ENCODE measurements around the gene N4BP2L2. TPM values are rescaled to one million over a fixed set of nuclear protein-coding genes. Genes with fewer than 3 reads are reported as not detected.
A peak's percentile ranks its signal among the peaks of the same experiment; 100 is the strongest.

N4BP2L2 gene
- total and polyA plus RNA-seq, 2 of the 8 experiments (the other 6 are each of a cell fraction or from before 2014, with no cell fraction given), result 14.6 to 67.6 TPM

DNA sequence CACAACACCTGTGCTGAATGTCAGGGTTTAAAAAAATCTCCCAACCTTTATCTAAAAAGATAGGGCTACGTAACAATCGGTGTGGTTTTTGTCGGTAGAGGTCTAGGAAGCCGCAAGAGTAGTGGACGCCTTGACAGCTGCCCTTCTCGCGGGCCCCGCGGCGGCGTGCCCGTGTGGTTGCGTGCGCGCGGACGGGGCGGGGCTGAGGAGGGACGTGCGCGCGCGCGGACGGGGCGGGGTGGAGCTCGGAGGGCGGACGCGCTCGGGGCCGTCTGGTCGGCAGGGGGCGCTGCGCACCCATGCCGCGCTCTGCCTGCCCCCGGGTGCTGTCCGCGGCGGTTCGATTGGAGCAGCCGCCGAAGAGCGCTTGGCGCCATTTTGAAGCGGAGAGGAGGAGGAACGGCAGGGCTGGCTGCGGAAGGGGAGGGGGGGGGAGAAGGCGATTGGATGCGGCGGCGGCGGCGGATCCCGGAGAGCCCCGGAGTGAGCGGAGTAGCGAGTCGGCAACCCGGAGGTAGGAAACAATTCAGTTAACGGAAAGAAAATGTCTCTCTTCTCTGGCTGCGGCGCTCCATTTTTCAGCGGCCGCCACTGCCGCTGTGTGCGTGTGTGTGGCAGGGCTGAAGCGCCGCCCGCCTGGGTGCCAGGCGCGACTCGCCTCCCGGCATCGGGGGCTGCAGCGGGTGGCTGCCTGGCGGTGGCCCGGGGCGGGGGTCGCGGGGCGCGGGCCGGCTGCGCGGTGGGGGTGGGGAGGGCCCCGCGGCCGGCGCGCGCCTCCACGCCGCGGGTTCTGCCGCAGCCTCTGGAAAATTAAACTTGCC lies 47.7 kb upstream of the N4BP2L2 start, which contains the start of gene PDS5B (continued):
- TF ChIP-seq ASH2L (IDR thresholded peaks at IDR 0.05; ENCODE audit: low read length) (peak; percentile 40), CEBPB (IDR thresholded peaks at IDR 0.05; ENCODE audit: low read depth, low read length) (no peak), GTF2F1 (IDR thresholded peaks at IDR 0.05; ENCODE audit: borderline replicate concordance, low read depth, low read length) (0 out of 2 replicates have a peak, but pooled peaks have one; percentile 28), SP1 (IDR thresholded peaks at IDR 0.05; ENCODE audit: low read depth, low read length) (no peak), POLR2A (IDR thresholded peaks at IDR 0.05; ENCODE audit: control extremely low read depth in 1 of 2, low read depth in 2 of 2, low read length in 2 of 2) (peak in 1 of 2 experiments; percentile 22; a peak in 2 of 3 replicates), TAF7 (optimal IDR thresholded peaks at IDR 0.05; ENCODE audit: borderline replicate concordance, low read depth, low read length) (peak; percentile 57), CHD2 (IDR thresholded peaks at IDR 0.05; ENCODE audit: low read length) (no peak; the same call in 1 of the 2 replicates), NANOG (IDR thresholded peaks at IDR 0.05; ENCODE audit: insufficient read depth, low read depth, low read length, poor library complexity, severe bottlenecking) (no peak), ZNF274 (IDR thresholded peaks at IDR 0.05; ENCODE audit: borderline replicate concordance, extremely low read depth, low read length) (no peak), RFX5 (IDR thresholded peaks at IDR 0.05; ENCODE audit: borderline replicate concordance, low read depth, low read length) (no peak), PHF8 (conservative IDR thresholded peaks at IDR 0.05; ENCODE audit: low read depth, low read length) (peak; percentile 60), KDM4A (IDR thresholded peaks at IDR 0.05; ENCODE audit: low read depth, low read length, severe bottlenecking) (no peak), SIX5 (IDR thresholded peaks at IDR 0.05; ENCODE audit: low read depth, low read length) (no peak), YY1 (IDR thresholded peaks at IDR 0.05; ENCODE audit: low read depth, low read length) (peak; percentile 95)
- TF ChIP-seq, protein P1, sequence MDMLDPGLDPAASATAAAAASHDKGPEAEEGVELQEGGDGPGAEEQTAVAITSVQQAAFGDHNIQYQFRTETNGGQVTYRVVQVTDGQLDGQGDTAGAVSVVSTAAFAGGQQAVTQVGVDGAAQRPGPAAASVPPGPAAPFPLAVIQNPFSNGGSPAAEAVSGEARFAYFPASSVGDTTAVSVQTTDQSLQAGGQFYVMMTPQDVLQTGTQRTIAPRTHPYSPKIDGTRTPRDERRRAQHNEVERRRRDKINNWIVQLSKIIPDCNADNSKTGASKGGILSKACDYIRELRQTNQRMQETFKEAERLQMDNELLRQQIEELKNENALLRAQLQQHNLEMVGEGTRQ (IDR thresholded peaks at IDR 0.05; ENCODE audit: low read length), result no peak
